Kidney (tissue), 22 donors: ENCODE measurements around the gene ZNHIT6. TPM values are rescaled to one million over a fixed set of nuclear protein-coding genes. Genes with fewer than 3 reads are reported as not detected.

Experiments
- DNase-seq, 5 donors: peaks; one replicate each; pipeline ENCODE4 v3.0.0-alpha.2; 2013 to 2020
- FAIRE-seq: peaks from 2 replicates; lab custom pipeline; 2012; peaks lifted over from hg19 to GRCh38; lab: Jason Lieb, UNC
- H3K27ac ChIP-seq, 2 donors: one replicate each; pipeline ENCODE4 v1.7.0; 2013; ENCODE audit warnings: low read depth in 2 of 2, low read length in 2 of 2, inconsistent platforms in 1 of 2
- H3K27me3 ChIP-seq: one replicate; pipeline ENCODE4 v1.7.1; 2013; ENCODE audit warnings: low read length, inconsistent platforms; ENCODE audit not compliant: control insufficient read depth, insufficient read depth
- H3K36me3 ChIP-seq, 3 donors: one replicate each; pipeline versions ENCODE4 v1.7.0 to v1.7.1; 2013; ENCODE audit warnings: low read length in 3 of 3, control low read depth in 1 of 3, inconsistent platforms in 1 of 3; ENCODE audit not compliant: insufficient read depth in 3 of 3, control insufficient read depth in 2 of 3
- H3K4me1 ChIP-seq, 3 donors: one replicate each; pipeline versions ENCODE4 v1.7.0 to v1.7.1; 2013; ENCODE audit warnings: low read length in 3 of 3, inconsistent platforms in 1 of 3, low read depth in 1 of 3; ENCODE audit not compliant: control insufficient read depth in 2 of 3, insufficient read depth in 2 of 3
- H3K4me3 ChIP-seq, 3 donors: one replicate each; pipeline versions ENCODE4 v1.7.0 to v1.8.1; 2013; ENCODE audit warnings: low read length in 3 of 3, control low read depth in 1 of 3, inconsistent platforms in 1 of 3
- H3K9ac ChIP-seq, 3 donors: one replicate each; pipeline versions ENCODE4 v1.7.0 to v1.7.1; 2013; ENCODE audit warnings: low read length in 3 of 3, control low read depth in 1 of 3, inconsistent platforms in 1 of 3
- H3K9me3 ChIP-seq, 3 donors: one replicate each; pipeline versions ENCODE4 v1.7.0 to v1.7.1; 2013; ENCODE audit warnings: low read length in 3 of 3, control low read depth in 1 of 3, inconsistent platforms in 1 of 3; ENCODE audit not compliant: control insufficient read depth in 2 of 3, insufficient read depth in 1 of 3
- intact Hi-C: fragments of 100-400 bp; cut with DNase I; formaldehyde crosslinking; loops from one replicate; pipeline ENCODE4 v1.11.1; 2022
- long read RNA-seq, 10 donors: library from polyadenylated mRNA in 1 of 10; unstranded in 1 of 10; transcript quantifications; one replicate each; pipeline ENCODE4 v2.0.0 and lab custom pipeline, GENCODE V29; 2021 to 2026
- polyA plus RNA-seq: library from polyadenylated mRNA; stranded (reverse); fragments of 350-450 nt; fragmentation: Illumina TruSeq; extraction: RNeasy Lipid Tissue Mini Kit (QIAGEN cat#74804); gene quantifications from one replicate; pipeline ENCODE4 v1.2.3, GENCODE V29; 2014; ENCODE audit warnings: low read depth, low replicate concordance; ENCODE audit not compliant: insufficient read depth
- total RNA-seq: library from RNA; stranded (reverse); fragmentation: NEBNext Ultra II Directional; extraction: Animal tissue kit (Norgen Biotek cat#: 25700); gene quantifications from one replicate; pipeline ENCODE4 v1.2.1, GENCODE V29; 2021
- TF ChIP-seq, protein P1 (sequence below): IDR thresholded peaks from 3 replicates; pipeline ENCODE4 v1.5.1; 2012; ENCODE audit warnings: mild to moderate bottlenecking, moderate library complexity, borderline replicate concordance; ENCODE audit not compliant: insufficient read depth; ENCODE audit errors: extremely low read depth
- donor health status: control.
- donor health status: control.
- donor health status: control.
- donor health status: control.
- donor health status: control.
- donor health status: DM: yes; HTN: yes; CAD: no.
- donor health status: Normal renal cell carcinoma (clear cell type).

ZNHIT6 gene, protein sequence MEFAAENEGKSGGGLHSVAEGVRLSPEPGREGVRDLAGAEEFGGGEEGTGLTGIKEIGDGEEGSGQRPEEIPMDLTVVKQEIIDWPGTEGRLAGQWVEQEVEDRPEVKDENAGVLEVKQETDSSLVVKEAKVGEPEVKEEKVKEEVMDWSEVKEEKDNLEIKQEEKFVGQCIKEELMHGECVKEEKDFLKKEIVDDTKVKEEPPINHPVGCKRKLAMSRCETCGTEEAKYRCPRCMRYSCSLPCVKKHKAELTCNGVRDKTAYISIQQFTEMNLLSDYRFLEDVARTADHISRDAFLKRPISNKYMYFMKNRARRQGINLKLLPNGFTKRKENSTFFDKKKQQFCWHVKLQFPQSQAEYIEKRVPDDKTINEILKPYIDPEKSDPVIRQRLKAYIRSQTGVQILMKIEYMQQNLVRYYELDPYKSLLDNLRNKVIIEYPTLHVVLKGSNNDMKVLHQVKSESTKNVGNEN
- total RNA-seq (17.5 TPM), polyA plus RNA-seq (5.8 TPM)
- long read RNA-seq, donor 1, partial matches to known transcripts, result 0 of 3 reads
- long read RNA-seq, donor 1, other reads (novel, unspliced or antisense), result 0 of 3 reads
- long read RNA-seq, donor 2, transcript ZNHIT6-201 (10 exons, 2,797 nt), result major isoform, 6 of 16 reads
- long read RNA-seq, donor 2, partial matches to known transcripts, result 10 of 16 reads
- long read RNA-seq, donor 2, other reads (novel, unspliced or antisense), result 0 of 16 reads
- long read RNA-seq, donor 3, partial matches to known transcripts, result 0 of 3 reads
- long read RNA-seq, donor 3, other reads (novel, unspliced or antisense), result 0 of 3 reads
- long read RNA-seq, donor 4, transcript ZNHIT6-201 (10 exons, 2,797 nt), result major isoform, 5 of 5 reads
- long read RNA-seq, donor 4, partial matches to known transcripts, result 0 of 5 reads
- long read RNA-seq, donor 4, other reads (novel, unspliced or antisense), result 0 of 5 reads
- long read RNA-seq, donor 5, result 0 reads
- long read RNA-seq, donor 6, partial matches to known transcripts, result 12 of 14 reads
- long read RNA-seq, donor 6, other reads (novel, unspliced or antisense), result 0 of 14 reads
- long read RNA-seq, donor 7, transcript ZNHIT6-201 (10 exons, 2,797 nt), result major isoform, 10 of 16 reads
- long read RNA-seq, donor 7, partial matches to known transcripts, result 2 of 16 reads
- long read RNA-seq, donor 7, other reads (novel, unspliced or antisense), result 4 of 16 reads
- long read RNA-seq, donor 8, partial matches to known transcripts, result 0 of 3 reads
- long read RNA-seq, donor 8, other reads (novel, unspliced or antisense), result 0 of 3 reads
- long read RNA-seq, donor 9, partial matches to known transcripts, result 0 of 2 reads
- long read RNA-seq, donor 9, other reads (novel, unspliced or antisense), result 0 of 2 reads
- long read RNA-seq, donor 10, partial matches to known transcripts, result 29 of 32 reads
- long read RNA-seq, donor 10, other reads (novel, unspliced or antisense), result 0 of 32 reads

DNA sequence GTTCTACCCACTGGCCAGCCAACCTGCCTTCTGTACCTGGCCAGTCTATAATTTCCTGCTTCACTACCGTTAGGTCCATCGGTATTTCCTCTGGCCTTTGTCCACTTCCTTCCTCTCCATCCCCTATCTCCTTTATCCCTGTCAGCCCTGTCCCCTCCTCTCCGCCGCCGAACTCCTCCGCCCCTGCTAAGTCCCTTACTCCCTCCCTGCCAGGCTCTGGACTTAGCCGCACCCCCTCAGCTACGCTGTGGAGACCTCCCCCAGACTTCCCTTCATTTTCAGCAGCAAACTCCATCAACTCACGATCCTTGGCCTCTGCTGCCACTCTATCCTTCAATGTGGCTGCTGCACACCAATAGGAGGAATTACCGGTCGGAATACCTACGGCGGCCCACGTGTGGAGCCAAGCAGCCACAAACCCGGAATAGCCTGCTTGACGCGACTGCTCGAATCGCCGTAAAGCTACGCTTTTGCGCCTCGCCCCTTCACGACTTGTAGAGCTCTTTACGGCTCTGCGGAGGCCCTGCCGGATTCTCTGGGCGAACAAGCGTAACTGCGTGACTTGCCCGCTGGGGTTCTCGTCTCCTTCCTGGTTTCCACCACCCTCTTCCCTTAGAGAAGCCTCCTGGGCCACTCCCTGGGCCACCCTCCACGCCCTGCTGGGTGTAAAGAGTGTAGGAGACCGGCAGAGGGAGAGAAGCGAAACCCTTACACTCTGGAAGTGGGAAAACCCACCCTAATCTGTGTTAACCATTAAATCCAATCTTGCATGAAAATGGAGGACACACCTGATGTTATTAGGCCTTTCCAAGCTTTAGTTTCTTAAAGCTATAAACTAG is at the start of gene ZNHIT6:
TSS of gene ZNHIT6 (minus strand) at position 444 of the 839 bp plus-strand sequence. CDS start at position 295, 149 bp downstream.
- Histone ChIP-seq H3K9me3 (no peaks in the 10 kb centered on the region), H3K9ac (peak within 1 kb of the TSS; percentile 50 to 98 (median 93)), H3K27me3 (no peaks in the 10 kb centered on the region), H3K27ac (peak within 1 kb of the TSS; percentile 83 to 85), H3K4me3 (peak within 1 kb of the TSS; percentile 97 to 99 (median 98)), H3K36me3 (peaks cover 0 to 4% (median 0%) of the 10 kb centered on the region in 3 donors), H3K4me1 (peaks cover 2 to 11% (median 10%) of the 10 kb centered on the region in 3 donors)
- TF ChIP-seq, protein P1, sequence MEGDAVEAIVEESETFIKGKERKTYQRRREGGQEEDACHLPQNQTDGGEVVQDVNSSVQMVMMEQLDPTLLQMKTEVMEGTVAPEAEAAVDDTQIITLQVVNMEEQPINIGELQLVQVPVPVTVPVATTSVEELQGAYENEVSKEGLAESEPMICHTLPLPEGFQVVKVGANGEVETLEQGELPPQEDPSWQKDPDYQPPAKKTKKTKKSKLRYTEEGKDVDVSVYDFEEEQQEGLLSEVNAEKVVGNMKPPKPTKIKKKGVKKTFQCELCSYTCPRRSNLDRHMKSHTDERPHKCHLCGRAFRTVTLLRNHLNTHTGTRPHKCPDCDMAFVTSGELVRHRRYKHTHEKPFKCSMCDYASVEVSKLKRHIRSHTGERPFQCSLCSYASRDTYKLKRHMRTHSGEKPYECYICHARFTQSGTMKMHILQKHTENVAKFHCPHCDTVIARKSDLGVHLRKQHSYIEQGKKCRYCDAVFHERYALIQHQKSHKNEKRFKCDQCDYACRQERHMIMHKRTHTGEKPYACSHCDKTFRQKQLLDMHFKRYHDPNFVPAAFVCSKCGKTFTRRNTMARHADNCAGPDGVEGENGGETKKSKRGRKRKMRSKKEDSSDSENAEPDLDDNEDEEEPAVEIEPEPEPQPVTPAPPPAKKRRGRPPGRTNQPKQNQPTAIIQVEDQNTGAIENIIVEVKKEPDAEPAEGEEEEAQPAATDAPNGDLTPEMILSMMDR, result no peak
- peak; percentile 94 to 98 (median 96) for DNase-seq
- no peak for FAIRE-seq
- intact Hi-C loops, result no loop called here

DNA sequence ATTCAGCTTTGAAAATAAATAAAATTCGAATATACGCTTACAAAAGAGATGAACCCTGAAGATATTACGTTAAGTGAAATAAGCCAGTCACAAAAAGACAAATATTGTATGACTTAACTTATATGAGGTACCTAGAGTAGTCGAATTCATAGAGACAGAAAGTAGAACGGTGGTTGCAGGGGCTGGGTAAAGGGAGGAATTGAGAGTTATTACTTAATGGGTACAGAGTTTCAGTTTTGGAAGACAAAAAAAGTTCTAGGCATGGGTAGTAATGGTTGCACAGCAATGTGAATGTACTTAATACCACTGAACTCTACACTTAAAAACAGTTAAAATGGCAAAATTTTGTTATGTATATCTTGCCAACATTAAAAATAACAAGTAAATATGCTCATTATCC is 48.6 kb upstream of the ZNHIT6 start:
- Histone ChIP-seq H3K9ac (no peak overlapping the region), H3K4me3 (no peak overlapping the region), H3K9me3 (peaks cover 0 to 3% (median 2%) of the 10 kb centered on the region in 3 donors), H3K27me3 (no peaks in the 10 kb centered on the region), H3K27ac (no peak overlapping the region), H3K4me1 (no peaks in the 10 kb centered on the region), H3K36me3 (no peaks in the 10 kb centered on the region)
- no peak for DNase-seq
- TF ChIP-seq, protein P1, result no peak
- intact Hi-C loops, result no loop called here
- FAIRE-seq, result no peak

DNA sequence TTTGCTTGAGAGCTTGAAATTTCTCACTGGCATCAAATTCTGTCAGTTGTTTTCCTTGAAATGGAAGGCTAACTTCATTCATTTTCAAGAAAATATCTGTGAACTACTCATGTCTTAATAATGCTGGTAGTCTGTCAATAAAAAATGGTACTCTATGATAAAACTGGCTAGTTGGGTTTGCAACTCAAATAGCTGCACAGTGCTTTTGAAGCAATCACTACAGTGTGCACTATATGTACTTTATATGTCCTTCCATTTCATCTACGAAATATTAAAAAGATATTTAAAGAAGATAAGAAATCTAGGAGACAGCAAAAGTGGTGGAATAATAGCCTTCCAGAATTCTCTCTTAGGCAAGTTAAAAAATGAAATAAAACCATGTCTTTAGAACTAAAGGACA is 39.9 kb upstream of the ZNHIT6 start:
- no peaks in the 10 kb centered on the region for H3K9me3 ChIP-seq
- no peak overlapping the region for H3K4me3 ChIP-seq
- no peak for FAIRE-seq
- intact Hi-C loops, result no loop called here
- no peaks in the 10 kb centered on the region for H3K36me3 ChIP-seq
- no peaks in the 10 kb centered on the region for H3K4me1 ChIP-seq
- no peaks in the 10 kb centered on the region for H3K27me3 ChIP-seq
- H3K9ac ChIP-seq, result no peak overlapping the region
- TF ChIP-seq, protein P1, result no peak
- no peak overlapping the region for H3K27ac ChIP-seq
- DNase-seq, result no peak
